ENCODE data around the gene U2AF2.

The U2AF2 gene

DNA sequence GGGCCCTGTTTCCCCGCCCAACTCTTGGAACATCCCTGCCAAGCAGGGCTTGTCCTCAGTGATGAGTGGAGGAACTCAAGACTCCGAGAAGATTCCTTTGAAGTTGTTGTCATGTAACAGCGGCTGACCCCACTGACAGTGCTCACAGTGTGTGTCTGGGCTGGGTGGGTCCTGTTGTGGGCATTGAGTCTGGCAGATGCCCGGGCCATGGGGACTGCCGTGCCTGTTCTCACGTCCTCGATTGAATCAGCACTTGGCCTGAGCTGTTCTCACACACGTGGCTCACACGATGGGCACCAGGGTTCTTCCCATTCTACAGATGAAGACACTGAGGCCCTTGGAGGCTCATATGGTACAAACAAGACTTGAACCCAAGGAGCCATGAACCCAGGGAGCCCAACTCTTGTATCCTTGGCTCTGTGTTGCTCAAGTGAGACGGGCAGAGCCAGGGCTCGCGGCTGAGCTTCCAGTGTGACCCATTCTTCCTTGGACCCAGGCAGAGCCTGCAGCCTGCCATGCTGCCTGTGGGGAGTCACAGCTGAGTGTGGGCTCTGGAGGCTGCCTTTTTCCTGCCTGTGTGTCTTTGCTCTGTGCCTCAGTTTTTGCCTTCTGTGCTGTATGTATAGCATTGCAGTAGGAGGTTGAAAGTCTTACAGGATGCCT lies 11.6 kb downstream of the U2AF2 start:
- FAIRE-seq: no peak
- DNase-seq (ENCODE audit: insufficient read length, low spot score): no peak
- TF ChIP-seq POLR2A (IDR thresholded peaks at IDR 0.05; ENCODE audit: low read depth, low read length): no peak

DNA sequence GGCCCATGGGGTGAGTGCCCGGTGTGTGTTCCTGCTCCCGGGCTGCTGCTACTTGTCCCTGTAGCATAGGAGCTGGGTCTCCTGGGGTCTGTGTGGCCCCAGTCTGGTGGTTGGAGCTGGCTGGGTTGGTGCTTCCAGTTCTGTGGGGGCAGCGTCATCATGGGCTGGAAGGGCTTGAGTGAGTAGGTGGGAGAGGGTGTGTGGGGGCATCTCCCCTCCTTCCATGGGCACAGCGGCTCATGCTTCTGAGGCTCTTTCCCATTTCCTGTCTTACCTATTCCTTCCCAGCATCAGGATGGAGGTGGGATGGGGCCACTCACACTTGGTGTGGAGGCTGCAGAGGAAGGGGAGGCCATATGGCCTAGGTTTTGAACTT lies 12.2 kb downstream of the U2AF2 start:
- FAIRE-seq: no peak
- TF ChIP-seq POLR2A (IDR thresholded peaks at IDR 0.05; ENCODE audit: low read depth, low read length): no peak
- DNase-seq (ENCODE audit: insufficient read length, low spot score): no peak

DNA sequence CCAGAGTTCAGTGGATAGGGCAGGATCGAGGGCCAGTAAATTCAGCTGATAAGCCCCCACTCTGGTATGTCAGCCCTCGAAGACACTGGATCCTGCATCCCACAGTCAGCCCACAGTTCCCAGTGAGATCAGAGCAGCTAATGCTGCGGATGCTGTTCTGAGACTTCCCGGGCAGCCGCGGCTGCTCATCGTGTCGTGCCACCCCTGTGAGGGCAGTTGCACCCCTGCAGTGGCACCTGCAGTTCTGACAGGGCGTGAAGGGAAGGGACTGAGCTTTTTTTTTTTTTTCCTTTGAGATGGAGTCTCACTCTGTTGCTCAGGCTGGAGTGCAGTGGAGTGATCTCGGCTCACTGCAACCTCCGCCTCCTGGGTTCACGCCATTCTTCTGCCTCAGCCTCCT lies 12.7 kb downstream of the U2AF2 start:
- DNase-seq (ENCODE audit: insufficient read length, low spot score): no peak
- no peak for FAIRE-seq
- no peak for TF ChIP-seq POLR2A (IDR thresholded peaks at IDR 0.05; ENCODE audit: low read depth, low read length)

DNA sequence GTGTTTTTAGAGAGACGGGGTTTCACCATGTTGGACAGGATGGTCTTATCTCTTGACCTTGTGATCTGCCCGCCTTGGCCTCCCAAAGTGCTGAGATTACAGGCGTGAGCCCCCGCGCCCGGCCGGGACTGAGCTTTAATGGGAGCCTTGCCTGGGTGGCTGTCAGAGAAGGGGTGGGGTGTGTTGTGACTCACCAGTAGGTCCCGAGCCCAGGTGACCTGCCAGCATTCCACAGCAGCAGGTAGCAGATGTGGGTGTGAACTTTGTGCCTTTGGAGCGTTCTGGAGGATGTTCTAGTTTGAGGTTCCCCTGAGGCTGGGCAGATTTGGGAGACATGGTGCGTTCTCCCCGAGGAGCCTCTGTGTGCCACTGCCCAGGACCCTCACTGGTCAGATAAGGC lies 13.1 kb downstream of the U2AF2 start:
- no peak for DNase-seq (ENCODE audit: insufficient read length, low spot score)
- no peak for FAIRE-seq
- TF ChIP-seq POLR2A (IDR thresholded peaks at IDR 0.05; ENCODE audit: low read depth, low read length): no peak

DNA sequence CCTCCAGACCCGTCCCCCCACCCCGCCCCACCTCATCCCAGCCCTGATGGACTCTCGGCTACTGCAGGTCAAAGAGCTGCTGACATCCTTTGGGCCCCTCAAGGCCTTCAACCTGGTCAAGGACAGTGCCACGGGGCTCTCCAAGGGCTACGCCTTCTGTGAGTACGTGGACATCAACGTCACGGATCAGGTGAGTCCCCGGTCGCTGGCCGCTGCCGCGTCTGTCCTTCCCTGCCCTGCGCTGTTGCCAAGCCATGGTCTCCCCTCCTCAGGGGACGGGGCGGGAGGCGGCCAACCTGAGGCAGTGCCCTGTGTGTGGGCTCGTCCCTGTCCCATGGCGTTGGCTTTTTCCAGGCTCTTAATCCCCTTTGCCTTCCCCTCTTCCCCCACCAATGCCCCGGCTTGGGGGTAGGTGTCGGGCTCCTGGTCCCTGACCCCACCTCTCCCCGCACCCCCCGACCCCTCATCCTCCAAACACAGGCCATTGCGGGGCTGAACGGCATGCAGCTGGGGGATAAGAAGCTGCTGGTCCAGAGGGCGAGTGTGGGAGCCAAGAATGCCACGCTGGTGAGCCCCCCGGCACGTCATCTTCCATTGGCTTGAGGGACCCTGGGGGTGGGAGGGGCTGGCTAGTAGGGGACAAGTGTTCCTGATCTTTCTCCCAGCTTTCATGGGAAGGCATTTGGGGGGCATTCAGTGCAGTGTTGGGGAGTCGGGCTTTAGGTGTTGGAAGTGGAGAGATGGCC lies 13.9 kb downstream of the U2AF2 start:
- DNase-seq (ENCODE audit: insufficient read length, low spot score) (no peak), FAIRE-seq (no peak)
- TF ChIP-seq POLR2A (IDR thresholded peaks at IDR 0.05; ENCODE audit: low read depth, low read length): no peak

DNA sequence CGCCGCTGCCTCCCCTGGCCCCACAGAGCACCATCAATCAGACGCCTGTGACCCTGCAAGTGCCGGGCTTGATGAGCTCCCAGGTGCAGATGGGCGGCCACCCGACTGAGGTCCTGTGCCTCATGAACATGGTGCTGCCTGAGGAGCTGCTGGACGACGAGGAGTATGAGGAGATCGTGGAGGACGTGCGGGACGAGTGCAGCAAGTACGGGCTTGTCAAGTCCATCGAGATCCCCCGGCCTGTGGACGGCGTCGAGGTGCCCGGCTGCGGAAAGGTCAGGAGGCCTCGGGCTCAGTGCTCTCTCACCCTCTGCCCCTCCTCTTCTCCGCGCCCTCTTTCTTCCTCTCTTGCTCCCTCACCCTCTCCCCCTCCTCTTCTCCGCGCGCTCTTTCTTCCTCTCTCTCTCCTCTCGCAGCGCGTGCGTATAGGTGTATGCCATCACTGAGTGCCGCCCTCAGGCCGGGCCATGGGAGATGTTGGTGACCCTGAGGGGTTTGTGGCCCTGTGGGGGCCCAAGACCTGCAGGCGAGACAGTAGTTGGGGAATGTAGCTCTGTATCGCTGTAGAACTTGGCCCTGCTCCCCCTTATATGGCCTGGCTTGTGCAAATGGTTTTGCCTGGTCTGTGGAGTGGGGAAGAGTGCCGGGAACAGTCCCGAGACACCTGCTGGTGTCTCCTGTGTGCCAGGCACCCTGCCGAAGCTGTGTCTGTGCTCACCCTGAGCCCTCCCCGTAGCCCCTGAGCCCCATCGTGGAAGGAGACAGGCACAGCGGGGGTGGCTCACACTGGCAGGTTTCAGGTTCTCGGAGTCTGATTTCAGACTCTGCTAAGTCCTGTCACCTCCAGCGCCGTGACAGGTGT lies 14.8 kb downstream of the U2AF2 start:
- FAIRE-seq (no peak), DNase-seq (ENCODE audit: insufficient read length, low spot score) (no peak)

DNA sequence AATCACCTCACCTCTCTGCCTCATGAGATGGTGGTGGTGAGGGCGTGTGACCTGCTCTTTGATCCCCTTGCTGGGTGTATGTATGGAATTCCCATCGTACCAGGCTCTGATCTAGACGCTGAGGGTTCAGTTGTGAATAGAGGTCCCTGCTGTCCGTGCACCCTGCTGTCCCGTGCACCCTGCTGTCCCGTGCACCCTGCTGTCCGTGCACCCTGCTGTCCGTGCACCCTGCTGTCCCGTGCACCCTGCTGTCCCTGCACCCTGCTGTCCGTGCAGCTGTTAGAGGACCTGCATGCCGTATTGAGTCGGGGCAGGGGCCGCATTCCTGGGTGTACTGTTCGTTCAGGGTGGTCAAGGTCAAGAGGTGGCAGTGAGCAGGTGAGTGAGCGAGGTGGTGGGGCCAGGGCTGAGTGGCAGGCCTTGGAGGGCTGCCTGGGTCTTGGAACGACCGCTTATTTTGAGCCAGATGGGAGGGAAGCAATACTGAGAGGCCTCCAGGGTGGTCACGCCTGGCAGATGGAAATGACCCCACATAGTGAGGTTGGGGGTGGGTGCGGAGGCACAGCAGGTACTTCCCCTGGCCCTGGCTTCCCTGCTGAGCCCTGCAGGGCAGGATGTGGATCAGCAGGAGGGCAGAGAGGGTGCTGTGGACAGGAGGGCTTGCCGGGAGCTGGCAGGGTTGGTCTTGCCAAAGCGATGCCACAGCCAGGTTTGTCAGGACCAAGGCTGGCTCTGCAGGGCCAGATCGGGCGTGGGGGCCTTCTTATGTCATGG lies 15.6 kb downstream of the U2AF2 start:
- peak; percentile 93 for FAIRE-seq

More for the DNA sequence above, 14.8 kb downstream of the U2AF2 start:
- TF ChIP-seq POLR2A (IDR thresholded peaks at IDR 0.05; ENCODE audit: low read depth, low read length): no peak

DNA sequence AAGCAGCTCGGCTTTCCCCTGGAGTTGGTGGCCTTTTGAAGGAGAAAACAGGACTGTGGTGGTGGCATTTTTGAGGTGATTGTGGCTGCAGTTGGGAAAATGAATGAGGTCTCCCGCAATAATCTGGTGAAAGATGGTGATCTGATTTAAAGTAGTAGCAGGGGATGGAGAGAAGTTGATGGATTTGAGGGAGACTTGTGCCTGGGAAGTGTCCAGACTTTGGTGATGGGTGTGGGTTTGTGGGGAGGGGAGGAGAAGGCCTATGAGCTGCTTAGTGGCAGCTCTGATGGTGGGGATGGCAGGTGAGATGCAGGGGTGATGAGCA lies 16.2 kb downstream of the U2AF2 start:
- no peak for TF ChIP-seq POLR2A (IDR thresholded peaks at IDR 0.05; ENCODE audit: low read depth, low read length)
- no peak for FAIRE-seq
- DNase-seq (ENCODE audit: insufficient read length, low spot score): no peak

More for the DNA sequence above, 15.6 kb downstream of the U2AF2 start:
- 0 out of 2 replicates have a peak, but pooled peaks have one; percentile 15 for TF ChIP-seq POLR2A (IDR thresholded peaks at IDR 0.05; ENCODE audit: low read depth, low read length)
- DNase-seq (ENCODE audit: insufficient read length, low spot score): peak; percentile 98

DNA sequence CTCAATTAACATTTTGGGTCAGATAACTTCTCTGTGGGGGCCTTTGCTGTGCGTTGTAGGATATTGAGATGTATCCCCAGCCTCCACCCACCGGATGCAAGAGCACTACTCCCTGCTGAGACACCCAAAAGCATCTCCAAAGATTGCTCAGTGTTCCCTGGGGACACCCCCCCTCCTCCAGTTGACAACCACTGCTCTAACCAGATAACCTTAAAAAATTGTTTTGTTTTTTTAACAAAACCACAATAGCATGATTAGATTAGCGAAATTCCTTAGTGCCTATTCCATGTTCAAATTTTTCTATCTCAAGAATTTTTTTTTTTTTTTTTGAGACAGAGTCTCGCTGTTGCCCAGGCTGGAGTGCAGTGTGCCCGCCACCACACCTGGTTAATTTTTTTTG lies 17.6 kb downstream of the U2AF2 start:
- FAIRE-seq: no peak
- TF ChIP-seq POLR2A (IDR thresholded peaks at IDR 0.05; ENCODE audit: low read depth, low read length): no peak
- peak; percentile 72 for DNase-seq (ENCODE audit: insufficient read length, low spot score)

DNA sequence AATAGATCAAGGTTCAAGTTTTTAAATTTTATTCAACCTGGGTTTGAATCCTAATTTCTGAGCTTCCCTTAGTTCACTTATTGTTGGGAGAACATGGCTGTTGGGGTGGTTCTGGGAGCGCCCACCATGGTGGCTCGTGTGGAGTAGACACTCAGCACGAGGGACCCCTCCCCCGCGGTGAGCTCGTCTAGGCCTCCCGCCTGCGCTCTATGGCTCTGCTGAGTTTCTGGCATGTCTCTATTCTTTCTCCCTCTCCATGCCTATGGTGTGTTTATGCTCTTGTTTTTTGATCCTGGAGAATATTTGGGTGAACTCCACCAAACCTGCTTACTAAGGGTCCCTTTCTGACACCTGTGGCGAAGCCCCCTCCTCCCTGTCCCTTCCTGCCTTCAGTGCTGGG lies 18.6 kb downstream of the U2AF2 start:
- FAIRE-seq: no peak
- no peak for TF ChIP-seq POLR2A (IDR thresholded peaks at IDR 0.05; ENCODE audit: low read depth, low read length)
- no peak for DNase-seq (ENCODE audit: insufficient read length, low spot score)

DNA sequence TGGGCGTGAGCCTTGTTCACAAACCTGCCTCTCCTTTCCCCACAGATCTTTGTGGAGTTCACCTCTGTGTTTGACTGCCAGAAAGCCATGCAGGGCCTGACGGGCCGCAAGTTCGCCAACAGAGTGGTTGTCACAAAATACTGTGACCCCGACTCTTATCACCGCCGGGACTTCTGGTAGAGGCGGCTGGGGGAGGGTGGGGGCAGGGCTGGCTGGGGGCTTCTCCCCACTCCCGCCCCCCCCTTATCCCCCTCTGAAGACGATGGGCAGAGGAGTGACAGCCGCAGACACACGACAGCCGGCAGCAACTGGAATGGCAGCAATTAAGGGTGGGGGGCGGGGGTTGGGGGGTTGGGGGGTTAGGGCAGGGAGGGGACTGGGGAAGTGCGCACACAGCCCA lies 19.1 kb downstream of the U2AF2 start:
- FAIRE-seq (no peak), DNase-seq (ENCODE audit: insufficient read length, low spot score) (no peak)
- TF ChIP-seq POLR2A (IDR thresholded peaks at IDR 0.05; ENCODE audit: low read depth, low read length): 0 out of 2 replicates have a peak, but pooled peaks have one; percentile 5

DNA sequence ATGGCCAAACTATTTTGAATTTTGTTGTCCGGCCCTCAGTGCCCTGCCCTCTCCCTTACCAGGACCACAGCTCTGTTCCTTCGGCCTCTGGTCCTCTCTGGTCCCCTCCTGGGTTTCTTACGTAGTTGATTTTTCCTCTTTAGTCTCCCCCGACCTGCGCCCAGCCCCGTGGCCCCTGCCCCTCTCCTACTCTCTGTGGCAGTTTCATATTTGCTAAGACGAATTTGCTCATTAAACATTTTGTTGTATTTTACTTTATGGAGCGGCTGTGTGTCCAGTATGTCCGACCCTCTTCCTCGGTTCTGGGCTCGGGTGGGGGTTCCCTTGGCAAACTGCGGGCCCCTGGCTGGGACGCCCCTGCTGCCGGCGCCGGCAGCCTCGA lies 19.6 kb downstream of the U2AF2 start:
- DNase-seq (ENCODE audit: insufficient read length, low spot score) (no peak), FAIRE-seq (no peak)
- TF ChIP-seq POLR2A (IDR thresholded peaks at IDR 0.05; ENCODE audit: low read depth, low read length): no peak

DNA sequence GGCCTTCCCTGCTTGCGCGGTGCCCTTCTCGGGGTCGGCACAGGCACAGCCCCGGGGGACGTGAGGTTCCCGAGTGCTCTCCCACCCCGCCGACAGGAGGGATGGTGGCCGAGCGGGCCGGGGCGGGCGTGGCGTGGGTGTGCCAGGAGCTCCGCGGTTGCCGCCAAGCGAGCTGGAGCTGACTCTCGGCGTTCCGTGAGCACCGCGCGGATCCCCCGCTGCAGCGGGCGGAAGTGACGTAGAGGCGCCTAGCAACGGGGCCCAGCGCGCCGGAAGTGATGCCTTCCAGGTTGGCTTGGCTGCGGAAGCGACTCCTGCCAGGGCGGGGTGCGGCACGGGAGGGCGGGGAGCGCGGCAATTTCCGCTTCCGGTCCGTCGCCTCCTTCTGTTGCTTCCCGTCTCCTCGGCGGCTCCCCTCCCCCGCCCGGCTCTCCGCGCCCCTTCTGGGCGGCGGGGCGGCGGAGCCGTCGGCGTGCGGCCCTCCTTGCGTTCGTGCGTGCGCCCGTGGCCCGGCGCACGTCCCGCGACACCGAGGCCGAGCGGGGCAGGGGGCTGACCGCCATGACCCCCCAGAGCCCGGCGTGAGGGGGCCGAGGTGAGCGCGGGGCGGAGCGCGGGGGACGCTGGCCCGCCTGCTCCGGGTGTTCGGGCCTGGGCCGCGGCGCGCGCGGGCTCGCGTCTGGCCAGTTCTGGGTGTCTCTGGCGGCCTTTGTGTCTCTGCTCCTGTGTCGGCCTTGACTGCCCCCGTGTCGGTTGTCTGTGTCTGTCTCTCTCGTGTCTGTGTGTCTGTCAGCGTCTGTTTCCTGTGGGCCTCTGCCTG lies 20.2 kb downstream of the U2AF2 start, which contains the start of gene EPN1:
EPN1 (plus strand) TSS at position 386 of the 820 bp plus-strand sequence. CDS start 3,402 bp downstream, outside the sequence.
- DNase-seq (ENCODE audit: insufficient read length, low spot score) (peak; percentile 100), FAIRE-seq (no peak)
- peak; percentile 71 for TF ChIP-seq POLR2A (IDR thresholded peaks at IDR 0.05; ENCODE audit: low read depth, low read length)
